Endometrial microvascular endothelial cells (primary cell): Measurements from ENCODE around the gene NVL. TPM values are rescaled to one million over a fixed set of nuclear protein-coding genes. Genes with fewer than 3 reads are reported as not detected.
"Not testable (repeated sequence)": the region's sequence is repeated elsewhere in the genome, so short reads cannot be mapped to it uniquely, and the experiment has no call there.

Source experiments
- in situ Hi-C: cut with HindIII; loops from 2 replicates; pipeline ENCODE4 v1.10.0; 2017; ENCODE audit warnings: low sequenced_read_pairs, low pct_unique_long_range_greater_than_20kb; ENCODE audit errors: inconsistent ontology term
- total RNA-seq: library from RNA; depleted of rRNA; stranded (reverse); fragments of >200 nt; gene quantifications from one replicate; pipeline ENCODE4 v1.2.3, GENCODE V29; 2015; ENCODE audit errors: inconsistent ontology term

The NVL gene
- total RNA-seq, 1 donor from 2014 or later = 33.8 TPM

- in situ Hi-C loops = no loop called here
Measured at GRCh38 chr1:224212618-224213061, 117.3 kb downstream of the NVL start.

GRCh38 chr1:224211206-224211962 is 118.6 kb downstream of the NVL start:
- in situ Hi-C loops = no loop called here

- in situ Hi-C loops = not testable (repeated sequence)
Measured at GRCh38 chr1:224205931-224206538, 123.9 kb downstream of the NVL start.

GRCh38 chr1:224205438-224205840 is 124.5 kb downstream of the NVL start:
- in situ Hi-C loops = no loop called here

GRCh38 chr1:224203243-224204016 is 126.5 kb downstream of the NVL start:
- in situ Hi-C loops = no loop called here

- in situ Hi-C loops = no loop called here
Measured at GRCh38 chr1:224201853-224202252, 128.1 kb downstream of the NVL start.

- in situ Hi-C loops = no loop called here
Measured at GRCh38 chr1:224201383-224201782, 128.6 kb downstream of the NVL start.

- in situ Hi-C loops = no loop called here
Measured at GRCh38 chr1:224199679-224200078, 130.3 kb downstream of the NVL start.

- in situ Hi-C loops = no loop called here
Measured at GRCh38 chr1:224198572-224198971, 131.4 kb downstream of the NVL start.

- in situ Hi-C loops = no loop called here
Measured at GRCh38 chr1:224196813-224197600, 133.0 kb downstream of the NVL start.

GRCh38 chr1:224193319-224193966 is 136.5 kb downstream of the NVL start:
- in situ Hi-C loops = no loop called here

GRCh38 chr1:224192082-224192788 is 137.7 kb downstream of the NVL start:
- in situ Hi-C loops = no loop called here

- in situ Hi-C loops = no loop called here
Measured at GRCh38 chr1:224189561-224189960, 140.4 kb downstream of the NVL start.

- in situ Hi-C loops = no loop called here
Measured at GRCh38 chr1:224188286-224188685, 141.7 kb downstream of the NVL start.

GRCh38 chr1:224185208-224185607 is 144.8 kb downstream of the NVL start:
- in situ Hi-C loops = no loop called here

GRCh38 chr1:224183591-224184312 is 146.2 kb downstream of the NVL start:
- in situ Hi-C loops = no loop called here

GRCh38 chr1:224182866-224183590 is 146.9 kb downstream of the NVL start, which contains the start of gene DEGS1:
TSS of gene DEGS1 (plus strand) at chr1:224183240. CDS start at chr1:224183337, 97 bp downstream.
- in situ Hi-C loops = no loop called here
